CD8-positive, alpha-beta memory T cell (primary cell): ENCODE results near the gene C1QA. TPM values are rescaled to one million over a fixed set of nuclear protein-coding genes. Genes with fewer than 3 reads are reported as not detected.

Experiments
- CTCF ChIA-PET: fragments of 350-600 bp; sonication (Branson Sonifier 250); formaldehyde crosslinking; loops from one replicate; lab custom pipeline; 2021; ENCODE audit warnings: antibody characterized with exemption; lab: Charles Lee
- POLR2A ChIA-PET: fragments of 350-600 bp; sonication (Branson Sonifier 250); formaldehyde crosslinking; loops from one replicate; lab custom pipeline; 2021; ENCODE audit warnings: antibody characterized with exemption; lab: Charles Lee
- DNase-seq, 5 donors: peaks; one replicate each; pipeline versions ENCODE4 v3.0.0 to v3.0.0-alpha.2; 2020 to 2022; ENCODE audit warnings: mixed read lengths in 1 of 5
- H3K27ac ChIP-seq: one replicate; pipeline ENCODE4 v1.7.0; 2013; ENCODE audit warnings: low read depth, mild to moderate bottlenecking, low read length, moderate library complexity
- H3K27me3 ChIP-seq: 2 replicates; pipeline ENCODE4 v1.7.0; 2013; ENCODE audit warnings: low read length, mild to moderate bottlenecking; ENCODE audit not compliant: insufficient read depth, poor library complexity, severe bottlenecking
- H3K36me3 ChIP-seq: 2 replicates; pipeline ENCODE4 v1.7.0; 2013; ENCODE audit warnings: mild to moderate bottlenecking, low read length, moderate library complexity; ENCODE audit not compliant: insufficient read depth
- H3K4me1 ChIP-seq: 2 replicates; pipeline ENCODE4 v1.7.0; 2013; ENCODE audit warnings: mild to moderate bottlenecking, low read length, moderate library complexity; ENCODE audit not compliant: insufficient read depth
- H3K4me3 ChIP-seq: 2 replicates; pipeline ENCODE4 v1.7.0; 2013; ENCODE audit warnings: mild to moderate bottlenecking, low read length
- H3K9me3 ChIP-seq: 2 replicates; pipeline ENCODE4 v1.7.0; 2013; ENCODE audit warnings: mild to moderate bottlenecking, low read length
- H3K27ac Mint-ChIP-seq, 8 donors: one replicate each; pipeline ENCODE4 v1.8.0; 2020 to 2021; ENCODE audit warnings: mixed read lengths in 8 of 8, mild to moderate bottlenecking in 6 of 8, inconsistent platforms in 3 of 8, moderate library complexity in 3 of 8
- H3K27me3 Mint-ChIP-seq, 2 donors: one replicate each; pipeline ENCODE4 v1.8.0; 2020 to 2021; ENCODE audit warnings: mixed read lengths in 2 of 2, mild to moderate bottlenecking in 1 of 2, moderate library complexity in 1 of 2
- H3K36me3 Mint-ChIP-seq, 3 donors: one replicate each; pipeline ENCODE4 v1.8.0; 2020 to 2021; ENCODE audit warnings: mixed read lengths in 3 of 3, inconsistent platforms in 1 of 3, mild to moderate bottlenecking in 1 of 3
- H3K4me1 Mint-ChIP-seq, 3 donors: one replicate each; pipeline ENCODE4 v1.8.0; 2020 to 2021; ENCODE audit warnings: mixed read lengths in 3 of 3, inconsistent platforms in 1 of 3, mild to moderate bottlenecking in 1 of 3
- H3K4me3 Mint-ChIP-seq, 7 donors: one replicate each; pipeline ENCODE4 v1.8.0; 2020 to 2021; ENCODE audit warnings: mixed read lengths in 7 of 7, mild to moderate bottlenecking in 6 of 7, moderate library complexity in 4 of 7, inconsistent platforms in 2 of 7
- H3K9me3 Mint-ChIP-seq, 5 donors: one replicate each; pipeline ENCODE4 v1.8.0; 2020 to 2022; ENCODE audit warnings: mixed read lengths in 5 of 5, mild to moderate bottlenecking in 3 of 5, moderate library complexity in 2 of 5, inconsistent platforms in 1 of 5
- polyA plus RNA-seq: library from polyadenylated mRNA; unstranded; fragments of 300-500 nt; fragmentation: Illumina TruSeq; gene quantifications from one replicate; pipeline ENCODE4 v1.2.3, GENCODE V29; 2021
- total RNA-seq, 2 experiments: library from RNA; stranded (reverse); gene quantifications; one replicate each; pipeline ENCODE4 v1.2.3, GENCODE V29; 2021

Gene C1QA
- total and polyA plus RNA-seq, 3 experiments from 2014 or later = 0.22 to 0.53 TPM; not detected in 1

DNA sequence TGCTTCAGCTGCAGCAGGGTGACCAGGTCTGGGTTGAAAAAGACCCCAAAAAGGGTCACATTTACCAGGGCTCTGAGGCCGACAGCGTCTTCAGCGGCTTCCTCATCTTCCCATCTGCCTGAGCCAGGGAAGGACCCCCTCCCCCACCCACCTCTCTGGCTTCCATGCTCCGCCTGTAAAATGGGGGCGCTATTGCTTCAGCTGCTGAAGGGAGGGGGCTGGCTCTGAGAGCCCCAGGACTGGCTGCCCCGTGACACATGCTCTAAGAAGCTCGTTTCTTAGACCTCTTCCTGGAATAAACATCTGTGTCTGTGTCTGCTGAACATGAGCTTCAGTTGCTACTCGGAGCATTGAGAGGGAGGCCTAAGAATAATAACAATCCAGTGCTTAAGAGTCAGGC lies 2.9 kb downstream of the C1QA start:
- ChIA-PET CTCF (no interaction called here), POLR2A (no interaction called here)
- H3K27me3 Mint-ChIP-seq = peaks cover 9 to 38% of the 10 kb centered on the region in 2 donors
- Histone ChIP-seq H3K4me1 (no peaks in the 10 kb centered on the region), H3K36me3 (no peaks in the 10 kb centered on the region), H3K27ac (no peak overlapping the region), H3K4me3 (no peak overlapping the region), H3K27me3 (peaks cover 9% of the 10 kb centered on the region), H3K9me3 (no peaks in the 10 kb centered on the region)
- H3K9me3 Mint-ChIP-seq = no peaks in the 10 kb centered on the region
- no peak for DNase-seq
- H3K4me1 Mint-ChIP-seq = no peaks in the 10 kb centered on the region
- no peaks in the 10 kb centered on the region for H3K36me3 Mint-ChIP-seq
- H3K4me3 Mint-ChIP-seq = no peak overlapping the region
- no peak overlapping the region for H3K27ac Mint-ChIP-seq

DNA sequence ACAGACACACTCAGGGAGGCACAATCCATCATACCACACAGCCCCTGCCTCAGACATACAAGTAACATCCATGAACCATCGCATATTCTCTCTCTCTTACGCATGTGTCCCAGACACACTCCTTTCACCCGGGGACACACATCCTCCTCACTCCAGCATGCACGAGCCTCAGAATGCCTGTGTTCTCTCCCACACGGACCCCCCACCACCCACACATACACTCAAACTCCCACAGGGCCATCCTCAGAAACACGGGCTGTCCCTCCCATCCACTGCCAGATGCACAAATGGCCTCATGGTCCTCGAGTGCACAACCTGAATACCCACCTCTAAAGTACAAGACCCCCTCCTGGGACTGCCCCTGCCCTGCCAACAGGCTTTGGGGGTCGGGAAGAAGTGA lies 4.8 kb downstream of the C1QA start:
- H3K4me1 Mint-ChIP-seq = no peaks in the 10 kb centered on the region
- no peaks in the 10 kb centered on the region for H3K9me3 ChIP-seq
- H3K27ac Mint-ChIP-seq = no peak overlapping the region
- DNase-seq = no peak
- H3K4me3 ChIP-seq = no peak overlapping the region
- H3K36me3 Mint-ChIP-seq = no peaks in the 10 kb centered on the region
- H3K9me3 Mint-ChIP-seq = no peaks in the 10 kb centered on the region
- CTCF ChIA-PET = interaction anchor here (0.7 to 3.1 kb wide), 4 partner anchors 73 to 225 kb away, joined by 3 to 9 read pairs (median 3); no protein-coding TSS in a partner anchor
- POLR2A ChIA-PET = no interaction called here
- H3K27me3 Mint-ChIP-seq = peaks cover 7 to 54% of the 10 kb centered on the region in 2 donors
- no peaks in the 10 kb centered on the region for H3K4me1 ChIP-seq
- H3K36me3 ChIP-seq = no peaks in the 10 kb centered on the region
- H3K27me3 ChIP-seq = peaks cover 9% of the 10 kb centered on the region
- H3K27ac ChIP-seq = no peak overlapping the region
- H3K4me3 Mint-ChIP-seq = no peak overlapping the region

DNA sequence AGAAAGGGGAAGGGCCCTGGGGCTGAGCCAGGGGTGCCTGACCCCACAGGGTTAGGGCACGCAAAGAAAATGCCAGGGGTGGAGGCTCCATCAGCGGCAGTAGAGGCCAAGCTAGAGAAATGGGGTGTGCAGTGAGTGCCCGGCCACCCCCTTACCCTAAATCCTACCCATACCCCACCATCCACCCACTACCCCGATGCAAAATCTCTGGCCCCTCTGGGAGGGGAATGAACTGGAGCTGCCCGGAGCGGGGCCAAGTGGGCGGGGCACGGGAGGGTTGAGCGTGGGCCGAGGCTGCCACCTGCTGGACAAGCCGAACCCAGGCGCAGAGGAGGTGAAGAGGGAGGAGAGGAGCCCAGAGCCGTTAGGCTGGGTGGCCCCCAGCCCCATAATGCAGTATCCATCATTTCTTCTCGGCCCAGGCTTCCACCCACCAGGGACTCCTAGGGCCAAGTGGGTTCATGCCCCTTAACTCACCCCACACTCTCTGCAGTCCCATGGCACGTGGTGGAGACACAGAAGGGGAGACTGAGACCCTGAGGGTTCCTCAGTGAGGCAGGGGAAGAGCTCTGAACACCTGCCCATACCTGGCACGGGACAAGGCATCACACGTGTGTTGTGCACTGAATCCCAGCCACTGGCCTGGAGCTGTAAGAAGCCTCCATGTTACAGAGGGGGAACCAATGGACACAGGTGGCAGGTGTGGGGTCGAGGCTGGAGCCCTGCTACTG lies 5.6 kb downstream of the C1QA start:
- Histone ChIP-seq H3K27ac (no peak overlapping the region), H3K27me3 (peaks cover 9% of the 10 kb centered on the region), H3K9me3 (no peaks in the 10 kb centered on the region), H3K4me3 (no peak overlapping the region), H3K4me1 (no peaks in the 10 kb centered on the region), H3K36me3 (no peaks in the 10 kb centered on the region)
- ChIA-PET POLR2A (no interaction called here), CTCF (interaction anchor here (0.9 to 3.1 kb wide), 3 partner anchors 74 to 226 kb away, joined by 3 to 9 read pairs (median 3); no protein-coding TSS in a partner anchor)
- Mint-ChIP-seq H3K27ac (no peak overlapping the region), H3K4me1 (no peaks in the 10 kb centered on the region), H3K27me3 (peaks cover 6 to 52% of the 10 kb centered on the region in 2 donors), H3K36me3 (no peaks in the 10 kb centered on the region), H3K4me3 (no peak overlapping the region), H3K9me3 (no peaks in the 10 kb centered on the region)
- DNase-seq = peak; percentile 24 to 67 (median 44)

DNA sequence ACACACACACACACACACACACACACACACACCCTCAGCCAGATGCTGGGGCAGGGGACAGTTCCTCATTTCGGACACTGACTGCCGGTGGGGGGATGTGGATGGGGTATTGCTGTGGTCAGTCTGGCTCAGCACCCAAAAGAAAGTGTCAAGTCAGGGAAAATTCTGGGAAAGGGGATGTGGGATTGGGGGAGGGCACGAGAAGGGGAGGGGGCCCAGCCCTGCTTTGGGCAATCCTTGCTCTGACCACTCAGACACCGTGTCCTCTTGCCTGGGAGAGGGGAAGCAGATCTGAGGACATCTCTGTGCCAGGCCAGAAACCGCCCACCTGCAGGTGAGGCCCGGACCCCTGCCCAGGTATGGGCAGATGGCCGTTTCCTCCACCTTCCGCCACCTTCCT lies 7.0 kb downstream of the C1QA start, which contains the start of gene C1QC:
TSS of gene C1QC (plus strand) at position 253 of the 400 bp plus-strand sequence. CDS start 391 bp downstream, outside the sequence.
- CTCF ChIA-PET = no interaction called here
- no peak within 1 kb of the TSS for H3K4me3 ChIP-seq
- no peak within 1 kb of the TSS for H3K27ac Mint-ChIP-seq
- H3K27me3 ChIP-seq = peaks cover 9% of the 10 kb centered on the region
- no peaks in the 10 kb centered on the region for H3K4me1 Mint-ChIP-seq
- H3K27ac ChIP-seq = no peak within 1 kb of the TSS
- no peaks in the 10 kb centered on the region for H3K4me1 ChIP-seq
- no peaks in the 10 kb centered on the region for H3K36me3 ChIP-seq
- no peaks in the 10 kb centered on the region for H3K36me3 Mint-ChIP-seq
- POLR2A ChIA-PET = no interaction called here
- DNase-seq = no peak
- no peak within 1 kb of the TSS for H3K4me3 Mint-ChIP-seq
- H3K9me3 ChIP-seq = no peaks in the 10 kb centered on the region
- peaks cover 6 to 50% of the 10 kb centered on the region in 2 donors for H3K27me3 Mint-ChIP-seq
- no peaks in the 10 kb centered on the region for H3K9me3 Mint-ChIP-seq

DNA sequence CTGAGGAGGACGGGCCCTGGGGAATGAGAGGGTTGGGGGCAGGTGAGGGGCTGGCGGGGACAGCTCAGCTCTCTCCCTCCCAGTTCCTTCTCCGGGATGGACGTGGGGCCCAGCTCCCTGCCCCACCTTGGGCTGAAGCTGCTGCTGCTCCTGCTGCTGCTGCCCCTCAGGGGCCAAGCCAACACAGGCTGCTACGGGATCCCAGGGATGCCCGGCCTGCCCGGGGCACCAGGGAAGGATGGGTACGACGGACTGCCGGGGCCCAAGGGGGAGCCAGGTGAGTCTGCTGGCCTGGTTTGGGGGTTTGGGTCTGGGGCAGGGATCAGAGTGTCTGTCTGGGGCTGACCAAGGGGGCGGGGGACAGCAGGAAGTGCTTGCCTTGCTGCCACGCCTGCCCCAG lies 7.5 kb downstream of the C1QA start:
- peaks cover 6 to 50% of the 10 kb centered on the region in 2 donors for H3K27me3 Mint-ChIP-seq
- no peak overlapping the region for H3K27ac Mint-ChIP-seq
- Histone ChIP-seq H3K27ac (no peak overlapping the region), H3K9me3 (no peaks in the 10 kb centered on the region), H3K27me3 (peaks cover 9% of the 10 kb centered on the region), H3K36me3 (no peaks in the 10 kb centered on the region), H3K4me3 (no peak overlapping the region), H3K4me1 (no peaks in the 10 kb centered on the region)
- ChIA-PET POLR2A (no interaction called here), CTCF (no interaction called here)
- H3K4me1 Mint-ChIP-seq = no peaks in the 10 kb centered on the region
- H3K36me3 Mint-ChIP-seq = no peaks in the 10 kb centered on the region
- no peak for DNase-seq
- no peak overlapping the region for H3K4me3 Mint-ChIP-seq
- H3K9me3 Mint-ChIP-seq = no peaks in the 10 kb centered on the region

DNA sequence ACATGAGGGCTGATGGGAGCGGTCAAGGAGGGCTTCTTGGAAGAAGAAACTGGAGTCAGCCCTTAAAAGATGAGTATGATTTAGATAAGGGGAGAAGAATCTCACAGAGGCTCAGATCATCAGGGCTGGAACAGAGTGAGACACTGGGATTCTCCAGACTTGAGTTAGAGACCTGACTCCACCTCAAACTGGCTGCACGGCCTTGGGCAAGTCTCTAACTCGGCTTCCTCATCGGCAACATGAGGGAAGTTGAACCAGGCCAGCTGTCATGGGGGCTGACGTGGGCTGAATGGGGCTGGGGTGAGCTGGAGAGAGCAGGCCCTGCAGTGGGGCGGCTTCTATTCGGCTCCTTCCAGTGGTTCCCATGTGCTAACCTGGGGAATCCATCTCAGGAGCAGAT lies 9.5 kb downstream of the C1QA start:
- H3K4me1 Mint-ChIP-seq = no peaks in the 10 kb centered on the region
- Histone ChIP-seq H3K4me3 (no peak overlapping the region), H3K4me1 (no peaks in the 10 kb centered on the region), H3K9me3 (no peaks in the 10 kb centered on the region), H3K36me3 (no peaks in the 10 kb centered on the region), H3K27ac (no peak overlapping the region), H3K27me3 (peaks cover 9% of the 10 kb centered on the region)
- no peak for DNase-seq
- no peaks in the 10 kb centered on the region for H3K36me3 Mint-ChIP-seq
- H3K27ac Mint-ChIP-seq = peak overlapping the region in 2 of 8 donors; percentile 2 to 6
- H3K27me3 Mint-ChIP-seq = peaks cover 6 to 47% of the 10 kb centered on the region in 2 donors
- H3K9me3 Mint-ChIP-seq = no peaks in the 10 kb centered on the region
- ChIA-PET CTCF (interaction anchor here (1.2 kb wide), 1 partner anchor 10 kb away, joined by 3 read pairs; no protein-coding TSS in a partner anchor), POLR2A (no interaction called here)
- no peak overlapping the region for H3K4me3 Mint-ChIP-seq

DNA sequence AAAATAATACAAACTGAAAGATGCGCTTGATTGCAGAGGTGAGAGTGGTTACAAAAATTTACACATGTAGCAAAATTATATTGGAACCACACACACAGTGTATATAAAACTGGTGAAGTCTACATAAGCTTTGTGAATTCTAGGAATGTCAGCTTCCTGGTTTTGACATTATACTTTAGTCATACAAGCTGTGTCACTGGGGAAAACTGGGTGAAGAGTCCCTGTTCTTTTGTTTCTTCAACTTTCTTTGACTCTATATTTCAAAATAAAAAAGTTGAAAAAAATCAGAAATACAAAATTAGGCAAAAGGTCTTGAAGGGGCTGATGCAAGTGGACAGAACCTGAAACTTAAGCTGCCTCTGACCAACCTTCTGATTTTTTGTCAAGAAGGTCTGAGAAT lies 10.0 kb downstream of the C1QA start:
- no peak for DNase-seq
- Mint-ChIP-seq H3K27me3 (peaks cover 4 to 43% of the 10 kb centered on the region in 2 donors), H3K36me3 (no peaks in the 10 kb centered on the region), H3K4me3 (no peak overlapping the region), H3K4me1 (no peaks in the 10 kb centered on the region), H3K27ac (no peak overlapping the region), H3K9me3 (no peaks in the 10 kb centered on the region)
- H3K4me3 ChIP-seq = no peak overlapping the region
- no peak overlapping the region for H3K27ac ChIP-seq
- H3K27me3 ChIP-seq = peaks cover 5% of the 10 kb centered on the region
- no peaks in the 10 kb centered on the region for H3K4me1 ChIP-seq
- ChIA-PET POLR2A (no interaction called here), CTCF (interaction anchor here (1.2 kb wide), 1 partner anchor 9 kb away, joined by 3 read pairs; no protein-coding TSS in a partner anchor)
- no peaks in the 10 kb centered on the region for H3K9me3 ChIP-seq
- no peaks in the 10 kb centered on the region for H3K36me3 ChIP-seq

DNA sequence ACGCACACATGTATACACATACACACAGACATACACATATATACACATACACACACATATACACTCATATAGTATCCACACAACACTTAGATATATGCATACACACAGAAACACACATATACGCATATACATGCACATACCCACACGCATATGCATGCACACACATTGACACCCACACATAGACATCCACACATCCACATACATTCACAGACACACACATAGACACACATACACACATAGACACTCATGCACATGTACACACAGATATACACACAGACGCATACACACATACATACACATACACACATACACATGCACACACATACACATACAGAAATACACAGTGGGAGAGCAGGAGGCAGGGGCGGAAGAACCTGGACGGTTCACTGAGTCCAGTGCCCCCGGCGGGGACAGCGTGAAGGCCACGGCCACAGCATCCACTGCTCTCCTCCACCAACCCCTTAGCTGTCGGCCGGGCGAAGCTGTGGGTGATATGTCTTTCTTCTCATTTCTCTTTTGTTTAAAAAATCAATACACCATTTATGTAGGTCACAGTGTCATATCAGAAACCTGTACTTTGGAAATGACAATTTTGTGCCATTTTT lies 13.8 kb downstream of the C1QA start:
- peak overlapping the region in 1 of 8 donors; percentile 1 for H3K27ac Mint-ChIP-seq
- no peak overlapping the region for H3K4me3 ChIP-seq
- no peaks in the 10 kb centered on the region for H3K4me1 Mint-ChIP-seq
- no peak overlapping the region for H3K27ac ChIP-seq
- H3K9me3 ChIP-seq = no peaks in the 10 kb centered on the region
- no peak overlapping the region for H3K4me3 Mint-ChIP-seq
- CTCF ChIA-PET = no interaction called here
- H3K4me1 ChIP-seq = no peaks in the 10 kb centered on the region
- H3K36me3 Mint-ChIP-seq = no peaks in the 10 kb centered on the region
- POLR2A ChIA-PET = no interaction called here
- no peaks in the 10 kb centered on the region for H3K36me3 ChIP-seq
- H3K27me3 ChIP-seq = no peaks in the 10 kb centered on the region
- no peak for DNase-seq
- H3K27me3 Mint-ChIP-seq = peaks cover 6 to 38% of the 10 kb centered on the region in 2 donors
- no peaks in the 10 kb centered on the region for H3K9me3 Mint-ChIP-seq
